Stimulated activated naive CD8-positive, alpha-beta T cell treated with anti-CD3 and anti-CD28 coated beads, Interleukin-15, amount 100 ng/mL, for 72 hours (primary cell): ENCODE data around the gene KCNIP3.
A peak's percentile ranks its signal among the peaks of the same experiment; 100 is the strongest.
"Not testable (repeated sequence)": the region's sequence is repeated elsewhere in the genome, so short reads cannot be mapped to it uniquely, and the experiment has no call there.

Experiments
- ATAC-seq: fragments of 150-1000 bp; cut with Tn5 transposase; 2 replicates; pipeline ENCODE4 v1.10.0; 2021; ENCODE audit warnings: mild to moderate bottlenecking, moderate library complexity
- DNase-seq, 2 donors: peaks; one replicate each; pipeline ENCODE4 v3.0.0; 2021 to 2022
- H3K27ac Mint-ChIP-seq, 2 donors: one replicate each; pipeline ENCODE4 v1.8.0; 2022; ENCODE audit warnings: mild to moderate bottlenecking in 2 of 2, mixed read lengths in 2 of 2, moderate library complexity in 2 of 2
- H3K27me3 Mint-ChIP-seq: one replicate; pipeline ENCODE4 v1.8.0; 2022; ENCODE audit warnings: mixed read lengths
- H3K4me1 Mint-ChIP-seq: one replicate; pipeline ENCODE4 v1.8.0; 2022; ENCODE audit warnings: mild to moderate bottlenecking, mixed read lengths
- H3K4me3 Mint-ChIP-seq, 2 donors: one replicate each; pipeline ENCODE4 v1.8.0; 2022; ENCODE audit warnings: mild to moderate bottlenecking in 2 of 2, mixed read lengths in 2 of 2, moderate library complexity in 1 of 2
- H3K9me3 Mint-ChIP-seq, 2 donors: one replicate each; pipeline ENCODE4 v1.8.0; 2022; ENCODE audit warnings: mixed read lengths in 2 of 2

KCNIP3 gene

GRCh38 chr2:95429748-95430467 is 132.8 kb downstream of the KCNIP3 start:
- not testable (repeated sequence) for H3K9me3 Mint-ChIP-seq, ATAC-seq, H3K4me3 Mint-ChIP-seq, H3K27me3 Mint-ChIP-seq, H3K4me1 Mint-ChIP-seq, H3K27ac Mint-ChIP-seq, DNase-seq

GRCh38 chr2:95433373-95433772 is 136.2 kb downstream of the KCNIP3 start:
- not testable (repeated sequence) for H3K27ac Mint-ChIP-seq, DNase-seq, H3K4me1 Mint-ChIP-seq, H3K27me3 Mint-ChIP-seq, H3K4me3 Mint-ChIP-seq, H3K9me3 Mint-ChIP-seq, ATAC-seq

GRCh38 chr2:95433973-95434372 is 136.8 kb downstream of the KCNIP3 start:
- not testable (repeated sequence) for DNase-seq, ATAC-seq, H3K4me3 Mint-ChIP-seq, H3K9me3 Mint-ChIP-seq, H3K27me3 Mint-ChIP-seq, H3K4me1 Mint-ChIP-seq, H3K27ac Mint-ChIP-seq

- H3K27ac Mint-ChIP-seq, H3K4me1 Mint-ChIP-seq, DNase-seq, H3K9me3 Mint-ChIP-seq, ATAC-seq, H3K27me3 Mint-ChIP-seq, H3K4me3 Mint-ChIP-seq: not testable (repeated sequence)
Observed at GRCh38 chr2:95434507-95435076, 137.4 kb downstream of the KCNIP3 start.

- not testable (repeated sequence) for H3K4me1 Mint-ChIP-seq, DNase-seq, H3K4me3 Mint-ChIP-seq, H3K9me3 Mint-ChIP-seq, H3K27ac Mint-ChIP-seq, H3K27me3 Mint-ChIP-seq
- ATAC-seq = peak; percentile 52
Observed at GRCh38 chr2:95435162-95435871, 138.2 kb downstream of the KCNIP3 start.
